GF-D8 (cell line): ENCODE data around the gene DPYSL3.

ENCODE experiments used
- DNase-seq: peaks from one replicate; lab custom pipeline; 2025; lab: John Stamatoyannopoulos, UW

Gene DPYSL3

GRCh38 chr5:147512659-147513379, 3.0 kb upstream of the DPYSL3 start:
- DNase-seq: no peak

GRCh38 chr5:147510885-147511284, 1.0 kb upstream of the DPYSL3 start:
- no peak for DNase-seq

GRCh38 chr5:147509041-147509709, 693 bp downstream of the DPYSL3 start:
- DNase-seq: no peak

- DNase-seq: no peak
Measured at GRCh38 chr5:147508711-147509040, 1.2 kb downstream of the DPYSL3 start.

- no peak for DNase-seq
Measured at GRCh38 chr5:147507480-147508126, 2.3 kb downstream of the DPYSL3 start.

- DNase-seq: no peak
Measured at GRCh38 chr5:147504535-147504934, 5.3 kb downstream of the DPYSL3 start.

GRCh38 chr5:147504011-147504410, 5.9 kb downstream of the DPYSL3 start:
- DNase-seq: no peak

GRCh38 chr5:147490989-147491388, 18.9 kb downstream of the DPYSL3 start:
- no peak for DNase-seq

- DNase-seq: no peak
Measured at GRCh38 chr5:147487031-147487750, 22.7 kb downstream of the DPYSL3 start.

GRCh38 chr5:147485814-147486213, 24.1 kb downstream of the DPYSL3 start:
- no peak for DNase-seq

- no peak for DNase-seq
Measured at GRCh38 chr5:147485046-147485445, 24.8 kb downstream of the DPYSL3 start.

GRCh38 chr5:147484708-147485020, 25.2 kb downstream of the DPYSL3 start:
- no peak for DNase-seq

- no peak for DNase-seq
Measured at GRCh38 chr5:147483961-147484707, 25.7 kb downstream of the DPYSL3 start.

GRCh38 chr5:147483188-147483790, 26.6 kb downstream of the DPYSL3 start:
- DNase-seq: no peak

- no peak for DNase-seq
Measured at GRCh38 chr5:147482706-147483180, 27.1 kb downstream of the DPYSL3 start.

GRCh38 chr5:147481874-147482705, 27.8 kb downstream of the DPYSL3 start:
- DNase-seq: no peak

GRCh38 chr5:147481376-147481775, 28.5 kb downstream of the DPYSL3 start:
- DNase-seq: no peak

- no peak for DNase-seq
Measured at GRCh38 chr5:147479949-147480348, 29.9 kb downstream of the DPYSL3 start.

- DNase-seq: no peak
Measured at GRCh38 chr5:147479444-147479843, 30.4 kb downstream of the DPYSL3 start.

GRCh38 chr5:147474140-147474539, 35.7 kb downstream of the DPYSL3 start:
- no peak for DNase-seq
